A673 (cell line): Measurements from ENCODE around the gene TRIM13. TPM values are rescaled to one million over a fixed set of nuclear protein-coding genes. Genes with fewer than 3 reads are reported as not detected.

Experiments used
- BruUV-seq: library from RNA; stranded (reverse); fragments of 400-500 nt; replicated peaks from 2 replicates; lab custom pipeline; 2021; lab: Mats Ljungman, UMichigan
- CTCF ChIA-PET: fragments of 300-600 bp; sonication (Branson Sonifier 250); formaldehyde crosslinking; loops from one replicate; lab custom pipeline; 2022; ENCODE audit warnings: antibody characterized with exemption; lab: Charles Lee
- POLR2A ChIA-PET: fragments of 300-600 bp; sonication (Branson Sonifier 250); formaldehyde crosslinking; loops from one replicate; lab custom pipeline; 2022; ENCODE audit warnings: antibody characterized with exemption; ENCODE audit not compliant: low non-redundant PET; lab: Charles Lee
- DNase-seq: peaks from one replicate; pipeline ENCODE4 v3.0.0-alpha.2; 2015; ENCODE audit warnings: low spot score
- H3K27ac ChIP-seq: fragments of 200-600 bp; sonication (generic); 2 replicates; pipeline ENCODE4 v1.5.1; 2016; ENCODE audit warnings: mixed run types, low read depth, mild to moderate bottlenecking, mixed read lengths, antibody characterized with exemption, low read length; ENCODE audit not compliant: poor library complexity, severe bottlenecking
- H3K27me3 ChIP-seq: fragments of 200-600 bp; sonication (generic); replicated peaks from 2 replicates; pipeline ENCODE4 v1.6.1; 2017; ENCODE audit warnings: mixed run types, low read depth, mild to moderate bottlenecking, mixed read lengths, antibody characterized with exemption, low read length; ENCODE audit not compliant: insufficient read depth, poor library complexity
- H3K36me3 ChIP-seq: fragments of 200-600 bp; sonication (generic); 2 replicates; pipeline ENCODE4 v1.6.1; 2016; ENCODE audit warnings: mixed run types, mild to moderate bottlenecking, mixed read lengths, antibody characterized with exemption, low read length; ENCODE audit not compliant: insufficient read depth, poor library complexity, severe bottlenecking
- H3K4me1 ChIP-seq: fragments of 200-600 bp; sonication (generic); 2 replicates; pipeline ENCODE4 v1.6.1; 2017; ENCODE audit warnings: mixed run types, mild to moderate bottlenecking, mixed read lengths, antibody characterized with exemption, low read length; ENCODE audit not compliant: insufficient read depth, poor library complexity, severe bottlenecking
- H3K4me3 ChIP-seq: fragments of 200-600 bp; sonication (generic); 2 replicates; pipeline ENCODE4 v1.5.1; 2016; ENCODE audit warnings: low read depth, mixed run types, mild to moderate bottlenecking, mixed read lengths, low read length; ENCODE audit not compliant: poor library complexity, severe bottlenecking
- H3K9me3 ChIP-seq: fragments of 200-600 bp; sonication (generic); 2 replicates; pipeline ENCODE4 v1.6.1; 2016; ENCODE audit warnings: mixed run types, low read depth, mild to moderate bottlenecking, mixed read lengths, antibody characterized with exemption, low read length; ENCODE audit not compliant: poor library complexity, severe bottlenecking
- EZH2 ChIP-seq: fragments of 200-600 bp; sonication (generic); IDR thresholded peaks from 2 replicates; pipeline ENCODE4 v1.6.1; 2017; ENCODE audit warnings: borderline replicate concordance, low read depth, mild to moderate bottlenecking, mixed read lengths, antibody characterized with exemption, low read length; ENCODE audit not compliant: poor library complexity, severe bottlenecking
- intact Hi-C: fragments of 100-400 bp; cut with micrococcal nuclease; formaldehyde crosslinking; loops from one replicate; pipeline ENCODE4 v1.10.0; 2022; ENCODE audit not compliant: unreplicated experiment
- total RNA-seq: library from RNA; stranded (reverse); gene quantifications from 2 replicates; pipeline ENCODE4 v1.2.3, GENCODE V29; 2021
- TF ChIP-seq, protein P1 (sequence below): fragments of 300-800, 200-600 bp; sonication (generic); conservative IDR thresholded peaks from 2 replicates; pipeline ENCODE4 v1.5.1; 2017; ENCODE audit warnings: low read depth, mild to moderate bottlenecking, antibody characterized with exemption, low read length, moderate library complexity, mixed read lengths

Gene TRIM13
- total RNA-seq, 1 experiment from 2014 or later: 38.7 TPM

- H3K4me3 ChIP-seq: no peak overlapping the region
- H3K9me3 ChIP-seq: peaks cover 4% of the 10 kb centered on the region
- H3K36me3 ChIP-seq: no peaks in the 10 kb centered on the region
- DNase-seq: no peak
- H3K4me1 ChIP-seq: no peaks in the 10 kb centered on the region
- H3K27ac ChIP-seq: no peak overlapping the region
- no TSS peak for BruUV-seq
- intact Hi-C loops: no loop called here
- TF ChIP-seq EZH2: no peak
- TF ChIP-seq, protein P1, sequence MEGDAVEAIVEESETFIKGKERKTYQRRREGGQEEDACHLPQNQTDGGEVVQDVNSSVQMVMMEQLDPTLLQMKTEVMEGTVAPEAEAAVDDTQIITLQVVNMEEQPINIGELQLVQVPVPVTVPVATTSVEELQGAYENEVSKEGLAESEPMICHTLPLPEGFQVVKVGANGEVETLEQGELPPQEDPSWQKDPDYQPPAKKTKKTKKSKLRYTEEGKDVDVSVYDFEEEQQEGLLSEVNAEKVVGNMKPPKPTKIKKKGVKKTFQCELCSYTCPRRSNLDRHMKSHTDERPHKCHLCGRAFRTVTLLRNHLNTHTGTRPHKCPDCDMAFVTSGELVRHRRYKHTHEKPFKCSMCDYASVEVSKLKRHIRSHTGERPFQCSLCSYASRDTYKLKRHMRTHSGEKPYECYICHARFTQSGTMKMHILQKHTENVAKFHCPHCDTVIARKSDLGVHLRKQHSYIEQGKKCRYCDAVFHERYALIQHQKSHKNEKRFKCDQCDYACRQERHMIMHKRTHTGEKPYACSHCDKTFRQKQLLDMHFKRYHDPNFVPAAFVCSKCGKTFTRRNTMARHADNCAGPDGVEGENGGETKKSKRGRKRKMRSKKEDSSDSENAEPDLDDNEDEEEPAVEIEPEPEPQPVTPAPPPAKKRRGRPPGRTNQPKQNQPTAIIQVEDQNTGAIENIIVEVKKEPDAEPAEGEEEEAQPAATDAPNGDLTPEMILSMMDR: no peak
- POLR2A ChIA-PET: no interaction called here
- CTCF ChIA-PET: no interaction called here
- H3K27me3 ChIP-seq: no peaks in the 10 kb centered on the region
These were observed 38.5 kb upstream of the TRIM13 start for GRCh38 chr13:49958321-49958720.

- Histone ChIP-seq H3K4me1 (no peaks in the 10 kb centered on the region), H3K27me3 (no peaks in the 10 kb centered on the region), H3K4me3 (no peak overlapping the region), H3K9me3 (peaks cover 4% of the 10 kb centered on the region), H3K27ac (no peak overlapping the region), H3K36me3 (no peaks in the 10 kb centered on the region)
- POLR2A ChIA-PET: no interaction called here
- intact Hi-C loops: no loop called here
- BruUV-seq: no TSS peak
- TF ChIP-seq, protein P1: no peak
- no peak for TF ChIP-seq EZH2
- no peak for DNase-seq
- CTCF ChIA-PET: no interaction called here
These were observed 29.4 kb upstream of the TRIM13 start for GRCh38 chr13:49967456-49967855.

GRCh38 chr13:49972709-49973108 lies 24.1 kb upstream of the TRIM13 start:
- POLR2A ChIA-PET: no interaction called here
- intact Hi-C loops: no loop called here
- DNase-seq: no peak
- H3K4me1 ChIP-seq: peaks cover 13% of the 10 kb centered on the region
- no peak overlapping the region for H3K4me3 ChIP-seq
- TF ChIP-seq EZH2: no peak
- TF ChIP-seq, protein P1: no peak
- CTCF ChIA-PET: no interaction called here
- no peaks in the 10 kb centered on the region for H3K9me3 ChIP-seq
- BruUV-seq: no TSS peak
- no peaks in the 10 kb centered on the region for H3K27me3 ChIP-seq
- no peaks in the 10 kb centered on the region for H3K36me3 ChIP-seq
- H3K27ac ChIP-seq: no peak overlapping the region
